GM12891 (cell line): ENCODE data around the gene HSD17B10. TPM values are rescaled to one million over a fixed set of nuclear protein-coding genes. Genes with fewer than 3 reads are reported as not detected.
"Not testable (repeated sequence)": the region's sequence is repeated elsewhere in the genome, so short reads cannot be mapped to it uniquely, and the experiment has no call there.

Experiments used
- DNase-seq: peaks from one replicate; pipeline ENCODE4 v3.0.0; 2011; ENCODE audit warnings: low spot score; ENCODE audit not compliant: insufficient read length
- FAIRE-seq: peaks from 2 replicates; lab custom pipeline; 2011; peaks lifted over from hg19 to GRCh38; lab: Jason Lieb, UNC
- PAX5 ChIP-seq: IDR thresholded peaks from 2 replicates; pipeline ENCODE4 v1.6.1; 2011; ENCODE audit warnings: low read length, moderate library complexity, mild to moderate bottlenecking; ENCODE audit not compliant: insufficient read depth, severe bottlenecking
- POLR2A ChIP-seq: IDR thresholded peaks from 2 replicates; pipeline ENCODE4 v1.6.1; 2011; ENCODE audit warnings: low read depth, low read length, control low read depth
- POLR2AphosphoS5 ChIP-seq: IDR thresholded peaks from 2 replicates; pipeline ENCODE4 v1.6.1; 2011; ENCODE audit warnings: low read depth, low read length, control low read depth
- POU2F2 ChIP-seq: IDR thresholded peaks from 2 replicates; pipeline ENCODE4 v1.6.1; 2011; ENCODE audit warnings: low read depth, mild to moderate bottlenecking, control low read depth, low read length, moderate library complexity
- SPI1 ChIP-seq: IDR thresholded peaks from 2 replicates; pipeline ENCODE4 v1.6.1; 2011; ENCODE audit warnings: low read depth, low read length, control low read depth
- TAF1 ChIP-seq: IDR thresholded peaks from 2 replicates; pipeline ENCODE4 v1.6.1; 2011; ENCODE audit warnings: low read depth, low read length, control low read depth
- polyA plus RNA-seq: library from polyadenylated mRNA; unstranded; fragments of >200 nt; gene quantifications from one replicate; pipeline ENCODE4 v1.2.1, GENCODE V29; 2012; ENCODE audit warnings: low read depth, missing spikeins, inconsistent platforms; ENCODE audit not compliant: missing spikeins

HSD17B10 gene
- polyA plus RNA-seq, result 113 TPM

DNA sequence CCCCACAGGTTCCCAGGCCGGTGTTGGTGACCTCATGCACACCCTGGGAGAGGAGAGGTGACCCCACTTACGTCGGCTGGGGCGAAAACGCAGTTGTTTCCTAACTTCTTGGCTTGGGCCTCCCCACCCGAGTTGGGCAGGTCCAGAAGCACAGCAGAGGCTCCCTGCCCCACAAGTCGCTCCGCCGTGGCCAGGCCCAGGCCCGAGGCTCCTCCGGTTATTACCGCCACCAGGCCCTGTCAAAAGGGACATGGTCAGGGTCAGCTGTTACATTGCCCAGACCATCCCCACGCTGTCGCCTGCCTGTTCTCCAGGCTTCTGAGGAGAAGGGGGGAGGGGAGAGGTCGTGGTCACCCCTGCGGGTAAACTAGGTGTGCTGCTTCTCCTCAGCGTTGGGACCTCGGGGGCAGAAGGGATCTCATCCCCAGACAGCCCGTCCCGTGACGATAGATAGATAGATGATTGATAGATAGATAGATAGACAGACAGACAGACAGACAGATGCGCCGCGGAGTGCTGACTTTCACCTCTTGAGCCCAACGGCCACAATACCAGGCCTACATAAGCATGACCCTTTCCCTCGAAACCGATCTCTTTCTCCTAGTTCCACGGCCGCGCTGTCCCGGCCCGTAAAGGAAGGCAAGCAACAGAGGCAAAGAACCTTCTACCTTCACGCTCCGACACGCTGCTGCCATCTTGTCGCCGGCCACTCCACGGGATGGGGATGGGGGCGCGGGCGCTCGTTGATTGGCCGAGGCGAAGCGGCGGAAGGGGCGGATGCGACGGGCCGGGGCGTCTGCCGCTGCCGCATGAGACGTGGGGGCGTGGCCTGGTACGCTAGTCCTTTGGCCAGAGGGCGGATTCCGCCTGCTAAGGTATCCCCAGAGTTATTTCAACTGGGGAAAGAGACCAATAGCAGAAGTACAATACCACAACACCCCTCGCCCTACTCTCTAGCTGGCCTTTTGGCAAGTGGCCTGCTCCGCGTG lies at the start of gene HSD17B10:
TSS of gene HSD17B10 (minus strand) at position 720 of the 989 bp plus-strand sequence. CDS start at position 695, 25 bp downstream.
- TF ChIP-seq POLR2AphosphoS5 (peak; percentile 73), SPI1 (no peak), POU2F2 (no peak), POLR2A (peak; percentile 78), TAF1 (peak; percentile 86)
- FAIRE-seq, result peak; percentile 100
- DNase-seq, result peak; percentile 73

DNA sequence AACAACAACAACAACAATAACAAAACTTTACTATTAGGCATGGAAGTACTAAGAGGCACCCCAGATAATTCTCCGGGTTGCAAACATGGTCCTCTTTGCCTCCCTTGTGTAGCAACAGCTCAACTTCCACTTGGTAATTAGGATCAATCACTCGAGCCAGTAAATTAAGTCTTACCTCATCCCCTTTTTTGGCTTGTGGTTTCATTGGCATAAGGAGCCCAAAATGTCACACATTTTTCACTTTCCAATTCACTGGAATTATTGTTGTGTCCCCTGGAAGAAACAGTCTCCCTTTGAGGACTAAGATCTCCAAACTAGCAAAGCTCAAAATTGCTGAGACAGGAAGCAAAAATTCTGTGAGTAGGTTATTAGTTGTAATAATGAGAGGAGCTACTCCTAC lies 49.2 kb upstream of the HSD17B10 start:
- no peak for DNase-seq
- TF ChIP-seq POLR2AphosphoS5, result no peak
- TF ChIP-seq POLR2A, result no peak
- no peak for TF ChIP-seq TAF1
- TF ChIP-seq POU2F2, result no peak
- TF ChIP-seq PAX5, result no peak
- TF ChIP-seq SPI1, result no peak
- no peak for FAIRE-seq

DNA sequence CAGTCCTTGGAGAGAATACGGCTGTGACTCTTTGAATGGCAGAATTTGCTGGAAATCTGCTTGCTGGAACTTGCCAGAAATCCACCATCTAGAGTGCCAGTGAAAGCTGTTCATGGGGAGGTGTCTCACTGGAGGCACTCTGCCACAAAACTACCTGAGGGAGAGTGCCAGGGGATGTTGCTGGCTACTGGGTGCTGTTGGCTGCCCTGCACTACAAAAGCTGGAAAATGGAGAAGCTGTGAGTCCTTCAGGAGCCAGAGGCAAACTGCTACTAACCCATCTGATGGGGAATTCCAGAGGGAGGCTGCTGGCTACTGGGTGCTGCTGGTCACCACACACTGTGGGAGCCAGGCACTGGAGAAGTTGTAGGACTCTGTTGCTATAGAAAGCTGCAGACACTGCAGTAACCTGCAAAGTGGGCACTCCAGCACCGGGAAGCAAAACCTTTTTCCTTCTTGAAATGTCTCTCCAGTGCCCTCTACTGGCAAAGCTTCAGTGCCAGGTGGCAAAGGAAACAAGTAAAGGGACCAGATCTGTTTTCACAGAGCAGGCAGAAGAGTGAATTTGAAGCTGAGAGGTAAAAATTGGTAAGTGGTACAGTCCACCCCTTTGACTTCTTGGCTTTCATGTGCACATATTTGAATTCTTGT lies 47.8 kb upstream of the HSD17B10 start:
- peak; percentile 14 for DNase-seq
- FAIRE-seq, result peak; percentile 23
- TF ChIP-seq POLR2A (no peak), TAF1 (no peak)

DNA sequence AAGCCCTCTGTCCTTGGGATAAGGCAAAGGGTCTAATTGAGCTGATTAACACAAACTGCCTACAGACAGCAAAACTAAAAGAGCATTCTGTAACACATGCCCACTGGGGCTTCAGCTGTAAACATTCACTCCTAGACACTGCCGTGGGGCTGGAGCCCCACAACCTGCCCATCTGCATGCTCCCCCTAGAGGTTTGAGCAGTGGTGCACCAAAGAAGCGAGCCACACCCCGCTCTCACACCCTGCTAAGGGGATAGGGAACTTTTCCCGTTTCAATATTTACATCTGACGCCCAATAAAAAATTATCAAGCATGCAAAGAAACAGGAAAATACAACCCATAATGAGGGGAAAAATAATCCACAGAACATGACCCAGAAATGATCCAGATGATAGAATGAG lies 46.9 kb upstream of the HSD17B10 start:
- FAIRE-seq (no peak), DNase-seq (no peak)
- TF ChIP-seq POU2F2 (no peak), SPI1 (no peak)

DNA sequence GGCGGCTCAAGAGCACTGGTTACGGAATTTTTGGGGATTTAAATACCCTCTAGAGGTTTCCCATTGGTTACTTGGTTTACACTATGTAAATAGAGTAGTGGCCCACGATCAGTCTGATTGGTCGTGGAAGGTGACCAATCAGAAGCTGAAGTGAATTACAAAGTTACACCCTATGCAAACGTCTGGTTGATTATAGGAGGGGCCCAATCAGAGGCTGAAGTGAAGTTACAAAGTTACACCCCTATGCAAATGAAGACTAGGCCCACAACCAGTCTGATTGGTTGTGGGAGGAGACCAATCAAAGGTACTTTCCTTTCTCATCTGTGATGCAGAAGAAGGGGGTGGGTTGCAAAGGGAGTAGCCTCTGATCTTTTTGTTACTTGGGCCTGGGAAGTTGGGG lies 45.1 kb upstream of the HSD17B10 start:
- FAIRE-seq (no peak), DNase-seq (no peak)
- no peak for TF ChIP-seq TAF1
- no peak for TF ChIP-seq POLR2AphosphoS5
- TF ChIP-seq POU2F2, result no peak
- no peak for TF ChIP-seq POLR2A
- TF ChIP-seq SPI1, result no peak
- no peak for TF ChIP-seq PAX5

DNA sequence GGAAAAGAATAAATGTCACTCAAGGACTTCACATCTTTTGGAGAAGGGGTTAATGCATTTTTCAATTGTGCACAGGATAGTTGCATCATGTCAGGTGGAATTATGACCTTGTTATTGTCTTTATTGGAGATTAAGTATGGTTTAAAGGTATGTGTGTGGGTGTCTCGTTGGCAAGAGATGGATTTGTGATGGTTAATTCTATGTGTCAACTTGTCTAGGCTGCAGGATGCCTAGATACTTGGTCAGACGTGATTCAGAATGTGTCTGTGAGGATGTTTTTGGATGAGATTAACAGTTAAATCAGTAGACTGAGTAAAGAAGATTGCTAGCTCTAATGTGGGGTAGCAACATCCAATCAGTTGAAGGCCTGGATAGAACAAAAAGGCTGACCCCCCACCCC lies 42.2 kb upstream of the HSD17B10 start:
- FAIRE-seq, result no peak
- TF ChIP-seq SPI1 (no peak), PAX5 (no peak), POU2F2 (no peak), POLR2AphosphoS5 (no peak), POLR2A (no peak), TAF1 (no peak)
- no peak for DNase-seq

DNA sequence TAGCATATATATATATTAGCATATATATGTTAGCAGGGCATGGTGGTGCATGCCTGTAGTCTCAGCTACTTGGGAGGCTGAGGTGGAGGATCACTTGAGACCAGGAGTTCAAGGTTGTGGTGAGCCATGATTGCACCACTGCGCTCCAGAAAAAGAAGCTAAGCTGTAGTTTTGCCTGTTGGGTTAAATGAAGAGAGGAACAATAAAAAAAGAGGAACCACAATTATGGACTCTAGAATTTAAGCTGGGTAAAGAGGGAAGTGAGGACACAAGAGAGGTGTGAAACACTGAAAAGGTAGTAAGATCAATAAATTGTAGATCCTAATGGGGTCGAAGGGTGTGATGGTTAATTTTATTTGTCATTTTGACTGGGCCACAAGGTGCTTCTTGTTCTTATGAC lies 40.5 kb upstream of the HSD17B10 start:
- FAIRE-seq (no peak), DNase-seq (no peak)
- TF ChIP-seq POLR2A, result no peak
- 0 out of 2 replicates have a peak, but pooled peaks have one; percentile 18 for TF ChIP-seq SPI1

DNA sequence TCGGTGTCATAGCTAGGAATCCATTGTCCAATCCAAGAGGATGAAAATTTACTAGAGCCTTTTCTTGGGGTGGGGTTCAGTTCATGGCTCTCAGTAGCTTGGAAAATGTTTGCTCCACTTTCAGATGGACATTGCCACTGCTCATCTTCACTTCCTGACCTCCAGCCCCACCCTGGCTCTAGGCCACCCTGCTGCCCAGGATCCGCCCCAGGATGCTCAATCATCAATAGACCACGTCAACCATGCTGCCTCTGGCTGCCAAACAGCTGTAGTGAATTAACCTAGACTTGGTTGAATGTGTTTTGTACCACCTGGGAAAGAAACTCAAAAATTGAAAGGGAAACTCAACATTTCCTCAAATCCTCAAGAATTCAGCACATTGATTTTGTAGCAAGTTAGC lies 37.2 kb upstream of the HSD17B10 start:
- FAIRE-seq (no peak), DNase-seq (no peak)
- no peak for TF ChIP-seq SPI1
- TF ChIP-seq POLR2A, result no peak
- no peak for TF ChIP-seq POLR2AphosphoS5
- TF ChIP-seq POU2F2, result no peak
- no peak for TF ChIP-seq TAF1
- TF ChIP-seq PAX5, result no peak

DNA sequence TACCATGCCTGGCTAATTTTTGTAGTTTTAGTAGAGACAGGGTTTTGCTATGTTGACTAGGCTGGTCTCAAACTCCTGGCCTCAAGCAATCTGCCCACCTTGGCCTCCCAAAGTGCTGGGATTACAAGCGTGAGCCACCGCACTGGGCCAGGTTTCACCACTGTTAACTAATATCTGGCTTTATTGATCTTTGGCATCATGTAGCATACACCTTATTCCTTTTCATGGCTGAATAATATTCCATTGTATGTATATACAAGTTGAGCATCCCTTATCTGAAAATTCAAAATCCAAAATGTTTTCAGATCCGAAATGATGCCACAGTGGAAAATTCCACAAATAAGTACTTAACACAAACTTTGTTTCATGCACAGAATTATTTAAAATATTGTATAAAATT lies 34.5 kb upstream of the HSD17B10 start:
- FAIRE-seq, DNase-seq: not testable (repeated sequence)

DNA sequence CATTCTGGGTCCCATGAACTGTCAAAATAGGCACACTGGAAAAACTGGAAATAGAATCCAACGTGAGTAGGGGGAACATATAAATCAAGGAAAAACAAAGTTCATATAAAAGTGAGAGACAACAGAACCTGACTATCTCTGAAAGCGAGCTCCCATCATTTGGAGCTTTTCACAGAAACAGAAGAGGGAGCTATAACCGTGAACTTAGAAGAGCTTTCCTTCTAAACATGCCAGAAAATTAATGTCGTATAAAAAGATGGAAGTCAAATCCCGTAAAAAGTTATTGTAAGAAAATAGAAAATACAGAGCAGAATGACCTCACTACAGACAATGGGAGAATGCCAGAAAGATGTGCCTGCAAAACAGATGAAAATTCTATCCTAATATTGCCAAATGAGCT lies 23.9 kb upstream of the HSD17B10 start:
- no peak for TF ChIP-seq PAX5
- no peak for TF ChIP-seq SPI1
- no peak for TF ChIP-seq POLR2AphosphoS5
- TF ChIP-seq POU2F2, result no peak
- TF ChIP-seq POLR2A, result no peak
- no peak for TF ChIP-seq TAF1
- no peak for FAIRE-seq
- no peak for DNase-seq
